T-helper 17 cell (primary cell): ENCODE measurements around the gene DACT3. TPM values are rescaled to one million over a fixed set of nuclear protein-coding genes. Genes with fewer than 3 reads are reported as not detected.
A peak's percentile ranks its signal among the peaks of the same experiment; 100 is the strongest.

Experiments used
- ATAC-seq: fragments of 150-1000 bp; cut with Tn5 transposase; 2 replicates; pipeline ENCODE4 v1.10.0; 2021; ENCODE audit warnings: mild to moderate bottlenecking, moderate library complexity
- DNase-seq, 3 donors: peaks; one replicate each; pipeline versions ENCODE4 v3.0.0 to v3.0.0-alpha.2; 2020 to 2021
- H3K9me3 ChIP-seq: one replicate; pipeline ENCODE4 v1.7.0; 2013; ENCODE audit warnings: low read length, mild to moderate bottlenecking; ENCODE audit not compliant: control insufficient read depth, poor library complexity, severe bottlenecking
- H3K27ac Mint-ChIP-seq: one replicate; pipeline ENCODE4 v1.8.0; 2022; ENCODE audit warnings: mild to moderate bottlenecking, moderate library complexity, mixed read lengths
- H3K27me3 Mint-ChIP-seq: one replicate; pipeline ENCODE4 v1.8.0; 2022; ENCODE audit warnings: mixed read lengths
- H3K36me3 Mint-ChIP-seq: one replicate; pipeline ENCODE4 v1.8.0; 2022; ENCODE audit warnings: low read depth, mixed read lengths
- H3K4me1 Mint-ChIP-seq: one replicate; pipeline ENCODE4 v1.8.0; 2022; ENCODE audit warnings: mild to moderate bottlenecking, mixed read lengths
- H3K4me3 Mint-ChIP-seq: one replicate; pipeline ENCODE4 v1.8.0; 2022; ENCODE audit warnings: mild to moderate bottlenecking, moderate library complexity, mixed read lengths
- total RNA-seq, 4 donors: library from RNA in 2 of 4; stranded (reverse) in 2 of 4; gene quantifications; one replicate each; pipeline ENCODE4 v1.2.3 and lab custom pipeline; 2022 to 2026

Gene DACT3
- total RNA-seq: not detected
- 0 reads per million in 2 donors for total RNA-seq (lab: John Stamatoyannopoulos, UW)

GRCh38 chr19:46661020-46661731, at the start of gene DACT3:
TSS of gene DACT3 (minus strand) at chr19:46661182. CDS start at chr19:46661064, 118 bp downstream.
- Mint-ChIP-seq H3K27ac (peak within 1 kb of the TSS; percentile 84), H3K27me3 (peaks cover 24% of the 10 kb centered on the region), H3K4me1 (peaks cover 16% of the 10 kb centered on the region), H3K36me3 (peaks cover 3% of the 10 kb centered on the region), H3K4me3 (peak within 1 kb of the TSS; percentile 91)
- DNase-seq: peak; percentile 99 to 100 (median 100)
- ATAC-seq: peak; percentile 91
- no peaks in the 10 kb centered on the region for H3K9me3 ChIP-seq

- Mint-ChIP-seq H3K4me3 (no peak overlapping the region), H3K27me3 (no peaks in the 10 kb centered on the region), H3K36me3 (peaks cover 2% of the 10 kb centered on the region), H3K4me1 (peaks cover 21% of the 10 kb centered on the region), H3K27ac (no peak overlapping the region)
- ATAC-seq (no peak), DNase-seq (no peak)
- H3K9me3 ChIP-seq: no peaks in the 10 kb centered on the region
These were observed 49.7 kb upstream of the DACT3 start for GRCh38 chr19:46710687-46711086.

- DNase-seq (peak; percentile 72 to 91 (median 77)), ATAC-seq (peak; percentile 95)
- Mint-ChIP-seq H3K4me1 (peaks cover 17% of the 10 kb centered on the region), H3K4me3 (peak overlapping the region; percentile 52), H3K27me3 (no peaks in the 10 kb centered on the region), H3K36me3 (no peaks in the 10 kb centered on the region), H3K27ac (peak overlapping the region; percentile 96)
- H3K9me3 ChIP-seq: no peaks in the 10 kb centered on the region
These were observed 43.5 kb upstream of the DACT3 start for GRCh38 chr19:46704379-46705076.

- H3K4me1 Mint-ChIP-seq: peaks cover 13% of the 10 kb centered on the region
- ATAC-seq (no peak), DNase-seq (no peak)
- H3K27ac Mint-ChIP-seq: no peak overlapping the region
- H3K36me3 Mint-ChIP-seq: peaks cover 4% of the 10 kb centered on the region
- no peak overlapping the region for H3K4me3 Mint-ChIP-seq
- H3K9me3 ChIP-seq: no peaks in the 10 kb centered on the region
- H3K27me3 Mint-ChIP-seq: no peaks in the 10 kb centered on the region
These were observed 39.7 kb upstream of the DACT3 start for GRCh38 chr19:46700704-46701103.

- Mint-ChIP-seq H3K36me3 (peaks cover 6% of the 10 kb centered on the region), H3K27ac (no peak overlapping the region), H3K27me3 (no peaks in the 10 kb centered on the region), H3K4me3 (no peak overlapping the region), H3K4me1 (peaks cover 2% of the 10 kb centered on the region)
- H3K9me3 ChIP-seq: no peaks in the 10 kb centered on the region
- no peak for ATAC-seq
- no peak for DNase-seq
These were observed 37.7 kb upstream of the DACT3 start for GRCh38 chr19:46698395-46699321.

GRCh38 chr19:46697204-46697960, 36.4 kb upstream of the DACT3 start:
- no peak for ATAC-seq
- Mint-ChIP-seq H3K4me1 (peaks cover 8% of the 10 kb centered on the region), H3K4me3 (no peak overlapping the region), H3K36me3 (peaks cover 14% of the 10 kb centered on the region), H3K27me3 (no peaks in the 10 kb centered on the region), H3K27ac (no peak overlapping the region)
- no peaks in the 10 kb centered on the region for H3K9me3 ChIP-seq
- DNase-seq: no peak

- Mint-ChIP-seq H3K4me1 (peaks cover 8% of the 10 kb centered on the region), H3K27ac (peak overlapping the region; percentile 49), H3K36me3 (peaks cover 17% of the 10 kb centered on the region), H3K4me3 (no peak overlapping the region), H3K27me3 (no peaks in the 10 kb centered on the region)
- no peak for ATAC-seq
- no peak for DNase-seq
- H3K9me3 ChIP-seq: no peaks in the 10 kb centered on the region
These were observed 35.9 kb upstream of the DACT3 start for GRCh38 chr19:46696866-46697203.

- Mint-ChIP-seq H3K27ac (peak overlapping the region; percentile 49), H3K27me3 (no peaks in the 10 kb centered on the region), H3K36me3 (peaks cover 17% of the 10 kb centered on the region), H3K4me3 (no peak overlapping the region), H3K4me1 (peaks cover 5% of the 10 kb centered on the region)
- H3K9me3 ChIP-seq: no peaks in the 10 kb centered on the region
- ATAC-seq (no peak), DNase-seq (no peak)
These were observed 35.1 kb upstream of the DACT3 start for GRCh38 chr19:46696052-46696451.

- no peaks in the 10 kb centered on the region for H3K27me3 Mint-ChIP-seq
- H3K9me3 ChIP-seq: no peaks in the 10 kb centered on the region
- no peak for ATAC-seq
- H3K36me3 Mint-ChIP-seq: peaks cover 22% of the 10 kb centered on the region
- H3K4me1 Mint-ChIP-seq: peaks cover 5% of the 10 kb centered on the region
- H3K27ac Mint-ChIP-seq: no peak overlapping the region
- DNase-seq: no peak
- H3K4me3 Mint-ChIP-seq: no peak overlapping the region
These were observed 32.8 kb upstream of the DACT3 start for GRCh38 chr19:46693760-46694159.

GRCh38 chr19:46692918-46693722, 32.1 kb upstream of the DACT3 start:
- no peaks in the 10 kb centered on the region for H3K9me3 ChIP-seq
- ATAC-seq (no peak), DNase-seq (no peak)
- H3K27me3 Mint-ChIP-seq: no peaks in the 10 kb centered on the region
- peak overlapping the region; percentile 47 for H3K27ac Mint-ChIP-seq
- peaks cover 22% of the 10 kb centered on the region for H3K36me3 Mint-ChIP-seq
- no peak overlapping the region for H3K4me3 Mint-ChIP-seq
- peaks cover 5% of the 10 kb centered on the region for H3K4me1 Mint-ChIP-seq

- H3K9me3 ChIP-seq: no peaks in the 10 kb centered on the region
- ATAC-seq: no peak
- Mint-ChIP-seq H3K27me3 (no peaks in the 10 kb centered on the region), H3K27ac (no peak overlapping the region), H3K4me3 (no peak overlapping the region), H3K36me3 (peaks cover 20% of the 10 kb centered on the region), H3K4me1 (peaks cover 5% of the 10 kb centered on the region)
- DNase-seq: no peak
These were observed 31.0 kb upstream of the DACT3 start for GRCh38 chr19:46691948-46692347.

- no peaks in the 10 kb centered on the region for H3K9me3 ChIP-seq
- Mint-ChIP-seq H3K36me3 (peaks cover 20% of the 10 kb centered on the region), H3K4me3 (no peak overlapping the region), H3K27ac (peak overlapping the region; percentile 11), H3K27me3 (no peaks in the 10 kb centered on the region), H3K4me1 (peaks cover 5% of the 10 kb centered on the region)
- DNase-seq (no peak), ATAC-seq (no peak)
These were observed 30.1 kb upstream of the DACT3 start for GRCh38 chr19:46691104-46691503.
